GM18499 (cell line): ENCODE data around the gene COMP.

Experiments
- ATAC-seq: cut with Tn5 transposase; IDR thresholded peaks from one replicate; pipeline ENCODE4 v1.9.1; 2021; ENCODE audit warnings: moderate number of reproducible peaks; ENCODE audit not compliant: insufficient read depth, unreplicated experiment

COMP gene

DNA sequence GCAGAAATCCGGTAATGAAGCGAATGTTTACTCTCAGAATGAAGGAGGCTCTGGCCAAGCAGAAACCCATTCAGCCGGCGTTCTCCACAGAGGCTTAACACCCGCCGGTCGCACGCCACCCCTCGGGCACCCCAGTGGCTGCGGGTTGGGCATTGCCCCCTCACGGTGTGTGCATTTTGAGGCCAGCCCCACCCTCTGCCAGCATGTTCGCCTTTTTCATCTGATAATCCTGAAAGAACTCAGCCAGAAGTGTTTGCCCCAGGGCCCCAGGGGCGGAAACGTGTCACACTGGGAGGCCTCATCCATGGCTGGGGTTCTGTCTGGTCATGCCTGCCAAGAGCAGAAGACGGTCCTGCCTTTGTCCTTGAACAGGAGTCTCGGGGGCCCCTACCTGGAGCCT, 34.2 kb downstream of the COMP start:
- ATAC-seq = no peak

DNA sequence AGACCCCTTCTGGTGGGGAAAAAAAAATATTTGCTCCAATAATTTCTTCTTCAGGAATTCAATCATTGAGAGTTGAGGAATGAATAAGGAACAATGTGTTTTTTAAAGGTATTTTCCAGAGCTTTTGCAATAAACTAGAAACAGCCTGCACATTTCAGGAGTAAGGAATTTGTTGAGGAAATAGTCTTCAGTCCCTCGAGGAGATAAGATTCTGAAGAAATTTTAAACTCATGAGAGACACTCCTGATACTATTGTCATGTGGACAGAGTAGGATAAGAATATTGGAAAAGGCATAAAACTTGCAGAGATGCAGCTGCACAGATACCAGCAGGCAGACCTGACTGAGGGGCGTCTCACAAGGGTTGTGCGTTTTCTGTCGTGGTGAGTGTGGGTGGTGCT, 36.6 kb downstream of the COMP start:
- ATAC-seq = no peak

DNA sequence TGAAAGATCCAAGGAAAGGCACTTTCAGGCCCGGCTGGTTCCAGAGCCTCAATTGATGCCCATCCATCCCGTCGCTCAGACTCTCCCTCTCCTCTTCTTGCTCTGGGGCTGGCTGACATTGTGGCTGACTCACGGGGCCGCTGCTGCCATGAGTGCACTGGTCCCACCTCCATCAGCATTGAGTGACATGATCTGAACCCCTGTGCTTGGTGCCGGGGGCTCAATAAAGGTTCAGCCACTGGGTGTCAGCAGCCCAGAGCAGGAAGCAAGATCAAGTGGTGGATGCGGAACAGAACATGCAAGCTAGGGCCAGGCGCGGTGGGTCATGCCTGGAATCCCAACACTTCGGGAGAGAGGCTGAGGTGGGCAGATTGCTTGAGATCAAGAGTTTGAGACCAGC, 39.5 kb downstream of the COMP start:
- no peak for ATAC-seq

DNA sequence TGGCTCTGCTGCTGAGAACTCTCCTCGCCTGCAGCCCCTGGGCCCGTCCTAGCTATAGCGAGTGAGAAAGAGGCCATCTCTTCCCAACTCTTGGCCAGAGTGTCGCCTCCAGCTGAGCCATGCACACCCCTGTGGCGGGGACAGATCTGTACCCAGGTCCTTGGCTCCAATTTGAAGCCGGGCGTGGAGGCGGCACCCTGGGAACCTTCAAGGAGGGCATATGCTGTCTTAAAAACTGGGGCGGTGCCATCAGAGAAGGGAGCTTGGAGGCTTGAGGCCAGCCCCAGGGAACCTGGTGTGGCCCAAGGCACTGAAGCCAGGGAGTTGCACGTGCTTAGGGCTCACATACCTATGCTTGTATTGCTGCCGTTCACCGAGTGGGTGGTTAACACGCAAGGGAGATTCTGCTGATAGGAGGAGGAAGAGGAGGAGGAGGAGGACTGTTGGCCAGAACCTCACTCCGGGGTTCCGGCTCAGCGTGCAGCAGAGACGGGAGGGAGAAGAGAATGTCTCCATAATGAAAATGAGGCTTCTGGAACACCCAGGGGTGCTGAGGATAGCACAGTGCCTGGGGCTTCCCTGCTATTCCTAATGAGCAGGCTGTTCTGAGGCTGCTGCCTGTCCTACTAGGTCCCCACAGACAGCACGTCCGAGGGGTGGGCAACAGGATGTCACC, 40.7 kb downstream of the COMP start:
- ATAC-seq = no peak

DNA sequence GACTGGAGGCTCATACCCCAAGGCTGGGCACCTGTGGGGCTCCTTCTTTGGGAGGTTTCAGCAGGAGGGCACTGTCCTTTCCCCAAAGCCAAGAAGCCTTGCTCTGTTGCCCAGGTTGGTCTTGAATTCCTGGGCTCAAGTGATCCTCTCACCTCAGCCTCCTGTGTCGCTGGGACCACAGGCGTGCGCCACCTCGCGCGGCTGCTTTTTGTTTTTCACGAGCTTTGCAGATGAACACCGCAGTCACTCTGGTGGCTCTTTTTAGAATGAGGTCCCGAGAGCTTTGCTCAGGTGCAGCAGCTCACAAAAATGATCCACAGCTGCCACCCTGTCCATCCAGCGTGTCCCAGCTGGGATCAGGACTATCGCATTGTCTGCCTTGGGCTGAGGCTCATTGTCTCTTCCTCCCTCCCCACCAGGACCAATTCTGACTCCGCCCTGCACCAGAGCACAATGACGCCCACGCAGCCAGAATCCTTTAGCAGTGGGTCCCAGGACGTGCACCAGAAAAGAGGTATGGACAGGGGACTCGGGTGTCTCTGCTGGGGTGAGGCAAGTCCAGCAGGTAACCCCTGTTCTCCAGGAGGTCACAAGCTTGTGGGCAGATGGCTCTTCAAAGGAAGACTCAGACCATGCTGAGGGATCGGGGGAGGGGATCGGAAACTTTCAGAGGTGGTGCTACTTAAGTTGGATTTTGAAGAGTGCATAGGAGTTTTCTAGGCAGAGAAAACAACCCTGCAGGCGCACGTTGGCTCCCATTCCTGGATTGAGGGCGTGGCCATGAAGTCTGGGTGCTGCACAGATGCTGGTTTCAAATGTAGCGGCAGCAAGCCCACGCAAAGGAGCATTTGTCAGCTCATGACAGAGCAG, 41.5 kb downstream of the COMP start:
- ATAC-seq = no peak

DNA sequence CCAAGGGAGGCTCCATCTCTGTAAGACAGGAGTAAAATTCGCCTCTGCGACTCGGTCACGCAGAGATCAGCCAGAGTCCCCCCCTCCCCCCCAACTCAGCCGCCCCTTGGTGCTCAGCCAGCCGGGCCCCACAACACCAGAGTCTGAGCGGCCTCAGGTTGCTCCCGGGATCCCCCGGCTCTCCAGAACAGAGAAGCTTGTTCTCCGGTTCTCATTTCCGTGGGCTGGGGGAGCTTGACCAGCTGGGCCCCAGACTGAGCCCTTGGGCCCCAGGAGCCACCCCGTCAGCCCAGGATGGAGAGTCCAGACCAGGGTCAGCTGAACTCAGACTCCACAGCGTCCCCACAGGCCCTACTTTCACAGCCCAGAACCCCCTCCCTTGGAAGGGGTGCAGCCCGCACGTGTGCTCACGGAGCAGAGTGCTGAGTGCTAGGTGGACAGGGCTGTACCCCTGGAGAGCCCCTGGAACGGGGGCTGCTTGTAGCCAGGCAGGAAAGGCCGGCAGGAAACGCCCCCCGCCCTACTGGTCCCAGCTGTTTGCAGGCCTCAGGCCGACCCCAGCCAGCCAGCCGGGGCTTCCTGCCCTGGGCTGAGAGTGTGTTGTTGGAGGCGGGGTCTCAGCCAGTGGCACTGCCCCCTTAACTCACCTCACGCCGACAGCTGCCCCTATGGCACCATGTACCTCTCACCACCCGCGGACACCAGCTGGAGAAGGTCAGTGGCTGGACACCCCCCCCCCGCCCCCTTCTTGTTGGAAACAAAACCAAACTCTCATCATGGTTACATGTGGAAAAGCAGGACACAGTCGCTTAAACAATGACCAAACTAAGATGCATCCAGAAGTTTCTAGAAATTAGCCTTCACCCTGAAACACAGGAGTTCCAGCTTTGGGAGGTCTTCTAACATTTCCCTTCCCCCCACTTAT, 44.4 kb downstream of the COMP start:
- ATAC-seq = no peak

DNA sequence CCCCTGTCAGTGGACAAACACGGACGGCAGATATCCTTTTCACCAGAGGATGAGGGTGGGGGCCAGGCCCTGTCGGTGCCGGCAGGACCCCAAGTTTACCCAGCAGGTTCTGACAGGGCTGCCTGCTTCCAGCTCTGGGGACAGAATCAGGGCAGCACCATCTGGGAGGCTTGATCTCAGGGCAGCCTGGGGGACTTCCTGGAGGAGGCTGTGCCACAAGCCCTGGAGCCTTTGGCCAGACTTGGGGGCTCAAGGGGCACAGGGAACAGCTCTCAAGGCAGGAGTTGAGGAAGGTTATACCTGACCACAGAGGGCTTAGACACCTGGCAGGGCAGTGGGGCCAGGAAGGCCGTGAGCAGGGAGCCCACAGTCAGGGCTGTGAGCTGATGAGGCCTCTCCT, 45.2 kb downstream of the COMP start:
- ATAC-seq = no peak

DNA sequence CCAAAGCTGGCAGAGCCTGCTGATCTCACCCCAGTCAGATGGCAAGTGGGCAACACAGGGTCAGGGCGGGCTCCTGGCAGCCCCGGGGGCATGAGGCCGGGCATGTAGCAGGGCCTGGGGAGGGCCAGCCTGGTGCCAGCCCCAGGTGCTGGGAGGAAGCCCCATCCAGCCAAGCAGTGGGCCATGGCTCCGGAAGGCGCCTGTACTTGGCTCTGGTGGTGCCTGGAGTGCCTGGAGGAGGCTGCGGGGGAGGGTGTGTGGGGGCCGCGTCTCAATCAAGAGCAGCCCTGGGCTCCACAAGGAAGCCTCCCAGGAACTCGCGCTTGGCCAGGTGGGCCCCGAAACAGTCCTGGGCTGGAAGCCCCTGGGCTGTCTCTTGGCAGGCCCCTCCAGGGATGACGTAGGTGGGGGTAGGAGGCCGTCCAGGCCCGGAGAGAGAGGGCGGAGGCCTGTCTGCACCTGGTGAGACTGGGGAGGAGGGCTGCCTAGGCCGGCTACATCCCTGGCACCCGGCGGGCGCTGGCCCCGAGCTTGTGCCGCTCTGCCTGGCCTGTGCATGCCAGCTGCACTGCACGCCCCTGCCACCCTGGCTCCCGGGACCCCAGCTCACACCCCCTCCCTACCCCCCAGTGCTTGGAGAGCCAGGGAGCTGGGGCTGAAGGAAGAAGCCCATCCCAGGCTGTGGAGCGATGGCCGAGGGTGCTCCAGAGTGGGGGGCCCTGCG, 45.9 kb downstream of the COMP start:
- no peak for ATAC-seq

DNA sequence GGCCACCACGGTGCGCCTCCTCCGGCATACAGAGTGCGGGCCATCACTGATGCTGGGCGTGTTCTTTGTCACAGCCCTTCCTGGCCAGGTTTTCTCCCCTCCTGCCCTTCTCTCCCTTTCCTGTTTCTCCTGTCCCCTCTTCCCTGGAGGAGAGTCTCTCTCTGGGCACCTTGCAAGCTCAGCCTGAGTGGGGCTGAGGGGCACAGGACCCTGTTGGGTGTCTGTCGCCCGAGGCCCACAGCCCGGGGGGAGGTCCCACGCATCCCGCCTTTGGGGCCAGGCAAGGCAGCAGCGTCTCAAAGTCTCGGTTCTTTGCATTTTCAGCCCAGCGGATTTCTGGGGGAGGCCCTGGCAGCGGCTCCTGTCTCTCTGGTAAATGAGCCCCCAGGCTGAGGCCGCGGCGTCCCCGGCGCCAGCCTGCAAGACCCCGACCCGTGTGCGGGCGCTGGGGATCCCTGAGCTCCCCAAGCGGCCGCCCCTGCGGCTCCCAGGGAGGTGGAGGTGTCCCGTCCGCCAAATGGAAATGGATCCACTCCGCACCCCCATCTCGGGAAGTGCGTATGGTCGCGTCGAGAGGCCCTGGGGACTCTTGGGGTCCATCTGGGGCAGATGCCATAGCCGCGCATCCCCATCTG, 47.2 kb downstream of the COMP start:
- ATAC-seq = no peak

DNA sequence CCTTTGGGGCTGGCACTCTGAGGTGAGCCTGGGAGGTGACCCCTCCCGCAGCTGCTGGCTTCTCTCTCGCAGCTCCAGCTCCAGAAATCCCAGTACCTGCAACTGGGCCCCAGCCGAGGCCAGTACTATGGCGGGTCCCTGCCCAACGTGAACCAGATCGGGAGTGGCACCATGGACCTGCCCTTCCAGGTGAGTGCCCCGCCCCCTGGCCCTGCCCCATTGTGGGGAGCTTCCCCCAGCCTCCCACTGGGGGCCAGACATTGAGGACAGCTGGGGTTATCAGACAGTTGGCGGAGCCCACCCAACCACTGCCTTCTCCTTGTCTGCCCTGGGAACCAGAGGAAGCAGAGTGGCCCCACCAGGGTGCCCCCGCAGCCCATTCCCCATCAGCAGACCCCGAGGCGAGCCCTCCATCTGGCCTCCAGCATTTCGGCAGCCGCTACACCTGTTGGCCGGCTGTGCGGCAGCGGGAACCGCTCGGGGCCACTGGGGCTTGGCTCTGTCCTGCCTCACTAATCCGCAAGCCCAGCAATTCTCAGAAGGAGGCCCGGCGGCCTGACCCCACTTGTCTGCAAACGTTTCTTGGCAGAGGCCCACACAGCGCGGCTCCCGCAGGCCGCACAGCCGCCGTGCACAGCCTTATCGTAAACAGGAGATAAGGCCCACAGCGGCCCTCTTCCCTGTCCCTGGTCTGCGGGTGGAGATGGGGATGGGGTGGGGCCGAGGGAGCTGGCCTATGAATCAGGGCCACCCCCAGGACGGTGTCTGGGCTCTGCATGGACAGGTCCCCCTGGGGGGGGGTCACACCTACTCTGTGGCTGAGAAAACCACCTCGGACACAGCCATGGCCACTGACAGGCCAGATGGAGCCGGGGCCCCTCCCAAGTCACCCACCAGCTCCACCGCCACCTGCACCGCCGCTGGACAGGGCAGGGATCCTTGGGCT, 48.0 kb downstream of the COMP start:
- no peak for ATAC-seq

DNA sequence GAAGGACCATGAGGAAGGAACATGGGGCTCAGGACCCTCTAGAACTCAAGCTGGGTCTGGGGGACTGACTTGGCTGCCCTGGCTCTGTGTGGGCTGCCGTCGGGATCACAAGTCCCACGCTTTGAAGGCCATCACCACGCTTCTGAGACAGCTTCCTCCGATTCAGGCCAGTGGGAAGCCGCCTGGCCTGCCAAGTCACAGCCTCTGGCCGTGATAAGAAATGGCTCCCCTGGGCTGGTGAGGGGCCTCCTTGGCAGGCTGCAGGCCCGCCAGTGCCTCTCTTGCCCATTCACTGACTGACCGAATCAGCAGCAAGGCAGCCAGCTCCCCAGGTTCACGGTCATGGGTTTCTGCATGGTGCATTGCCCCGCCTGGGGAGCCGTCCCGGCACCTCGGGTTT, 48.8 kb downstream of the COMP start:
- ATAC-seq = no peak

DNA sequence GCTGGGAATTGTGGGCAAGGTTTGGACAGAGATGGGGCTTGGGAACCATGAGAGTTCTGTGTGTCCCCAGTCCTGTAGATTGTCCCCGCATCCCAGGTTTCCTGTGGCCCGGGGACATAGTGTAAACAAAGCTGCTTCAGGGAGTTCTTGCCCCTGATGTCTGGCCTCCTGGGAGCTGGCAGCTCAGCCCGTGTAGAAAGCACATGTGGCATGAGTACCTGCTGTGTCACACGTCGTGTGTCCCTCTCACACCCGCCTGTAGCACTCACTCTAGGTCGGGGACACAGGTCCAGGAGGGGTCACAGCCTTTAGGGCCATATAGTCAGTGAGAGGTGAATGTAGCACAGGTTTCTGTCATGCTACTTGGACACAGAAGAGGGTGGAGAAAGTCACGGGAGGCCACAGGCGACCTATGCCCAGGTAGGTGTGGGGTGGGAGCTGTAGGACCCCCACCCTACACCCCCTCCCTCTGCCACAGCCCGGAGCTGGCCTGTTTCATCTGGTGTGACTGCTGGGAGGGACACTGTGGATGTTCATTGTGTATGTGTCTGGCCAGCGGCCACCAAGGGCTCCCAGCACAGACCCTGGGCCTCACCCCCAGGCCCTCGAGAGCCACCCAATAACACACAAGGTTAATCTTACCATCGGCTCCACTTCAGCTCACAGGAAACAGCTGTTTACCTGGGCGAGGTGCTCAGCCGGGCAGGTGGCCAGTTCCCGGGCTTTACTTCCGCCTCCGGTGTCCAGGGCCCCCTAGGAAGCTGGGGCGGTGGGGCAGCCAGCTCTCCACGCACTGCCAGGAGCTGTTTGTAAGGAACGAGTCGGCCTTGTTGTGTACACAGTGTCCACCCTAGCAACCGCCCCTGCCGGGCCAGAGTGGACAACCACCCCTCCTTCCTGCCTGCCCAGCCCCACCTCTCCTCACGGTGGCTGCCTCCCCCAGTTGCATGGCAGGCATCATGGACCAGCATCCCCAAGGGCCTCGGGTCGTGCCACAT, 49.7 kb downstream of the COMP start:
- ATAC-seq = no peak

DNA sequence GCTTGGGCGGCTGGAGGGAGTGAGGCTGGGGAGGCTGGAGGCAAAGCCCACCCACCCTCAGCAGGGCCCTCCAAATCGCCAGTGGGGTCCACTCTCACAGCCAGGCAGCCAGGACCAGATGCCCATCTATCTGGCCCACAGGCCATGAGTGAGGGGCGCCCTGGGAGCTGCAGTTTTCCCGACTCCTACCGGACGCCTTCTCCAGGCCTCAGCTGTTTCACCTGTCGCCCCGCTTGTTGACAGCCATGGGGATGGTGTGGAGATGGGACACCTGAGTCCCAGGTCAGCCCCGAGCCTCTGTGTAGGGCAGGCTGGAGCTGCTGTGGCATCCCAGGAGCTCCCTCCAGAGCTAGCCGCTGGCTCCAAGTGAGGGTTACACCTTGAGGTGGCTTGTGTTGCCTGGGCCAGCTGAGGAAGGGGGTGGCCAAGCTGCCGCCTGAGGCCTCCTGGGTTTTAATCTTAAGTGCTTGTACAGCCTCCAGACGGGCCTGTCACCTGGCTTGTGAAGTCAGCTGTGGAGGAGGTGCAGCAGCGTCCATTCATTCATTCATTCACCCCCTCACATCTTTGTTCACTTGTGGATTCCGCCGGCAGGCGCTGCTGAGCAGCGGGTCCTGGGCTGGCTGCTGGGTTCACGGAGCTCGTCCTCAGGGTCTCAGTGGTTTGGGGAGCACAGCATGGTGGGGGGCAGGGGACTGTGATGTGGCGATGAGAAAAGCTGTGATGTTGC, 52.0 kb downstream of the COMP start:
- no peak for ATAC-seq

DNA sequence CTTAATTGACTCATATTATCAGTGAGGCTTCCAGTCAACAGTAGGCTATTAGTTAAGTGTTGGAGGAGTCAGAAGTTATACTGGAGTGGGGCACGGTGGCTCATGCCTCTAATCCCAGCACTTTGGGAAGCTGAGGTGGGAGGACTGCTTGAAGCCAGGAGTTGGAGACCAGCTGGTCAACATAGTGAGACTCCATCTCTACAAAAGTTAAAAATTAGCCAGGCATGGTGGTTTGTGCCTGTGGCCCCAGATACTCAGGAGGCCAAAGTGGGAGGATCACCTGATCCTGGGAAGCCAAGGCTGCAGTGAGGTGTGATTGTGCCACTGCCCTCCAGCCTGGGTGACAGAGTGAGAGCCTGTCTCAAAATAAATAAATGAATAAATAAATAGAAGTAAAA, 53.2 kb downstream of the COMP start:
- ATAC-seq = no peak

DNA sequence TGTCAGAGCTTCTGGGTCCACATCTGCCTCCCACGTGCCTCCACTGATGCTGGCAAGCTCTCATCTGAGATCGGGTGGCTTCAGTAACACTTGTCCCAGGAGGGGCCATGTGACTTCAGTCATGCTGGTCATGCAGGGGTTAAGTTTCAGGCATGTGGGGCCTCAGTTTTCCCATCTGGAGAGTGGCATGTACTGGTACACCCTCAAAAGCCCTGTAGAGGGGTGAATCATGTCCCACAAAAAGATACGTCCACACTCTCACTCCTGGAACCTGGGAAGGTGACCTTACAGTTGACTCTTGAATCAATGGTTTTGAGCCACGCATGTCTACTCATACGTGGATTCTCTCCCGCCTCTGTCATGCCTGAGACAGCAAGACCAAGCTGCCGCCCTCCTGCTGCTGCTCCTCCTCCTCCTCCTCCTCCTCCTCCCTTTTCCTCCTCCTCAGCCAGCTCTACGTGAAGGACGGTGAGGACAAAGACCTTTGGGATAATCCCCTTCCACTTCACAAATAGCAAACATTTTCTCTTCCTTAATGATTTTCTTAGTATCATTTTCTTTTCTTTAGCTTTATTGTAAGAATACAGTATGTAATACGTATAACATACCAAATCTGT, 53.7 kb downstream of the COMP start:
- no peak for ATAC-seq
